Measurements from ENCODE around the gene DPP10.

DNA sequence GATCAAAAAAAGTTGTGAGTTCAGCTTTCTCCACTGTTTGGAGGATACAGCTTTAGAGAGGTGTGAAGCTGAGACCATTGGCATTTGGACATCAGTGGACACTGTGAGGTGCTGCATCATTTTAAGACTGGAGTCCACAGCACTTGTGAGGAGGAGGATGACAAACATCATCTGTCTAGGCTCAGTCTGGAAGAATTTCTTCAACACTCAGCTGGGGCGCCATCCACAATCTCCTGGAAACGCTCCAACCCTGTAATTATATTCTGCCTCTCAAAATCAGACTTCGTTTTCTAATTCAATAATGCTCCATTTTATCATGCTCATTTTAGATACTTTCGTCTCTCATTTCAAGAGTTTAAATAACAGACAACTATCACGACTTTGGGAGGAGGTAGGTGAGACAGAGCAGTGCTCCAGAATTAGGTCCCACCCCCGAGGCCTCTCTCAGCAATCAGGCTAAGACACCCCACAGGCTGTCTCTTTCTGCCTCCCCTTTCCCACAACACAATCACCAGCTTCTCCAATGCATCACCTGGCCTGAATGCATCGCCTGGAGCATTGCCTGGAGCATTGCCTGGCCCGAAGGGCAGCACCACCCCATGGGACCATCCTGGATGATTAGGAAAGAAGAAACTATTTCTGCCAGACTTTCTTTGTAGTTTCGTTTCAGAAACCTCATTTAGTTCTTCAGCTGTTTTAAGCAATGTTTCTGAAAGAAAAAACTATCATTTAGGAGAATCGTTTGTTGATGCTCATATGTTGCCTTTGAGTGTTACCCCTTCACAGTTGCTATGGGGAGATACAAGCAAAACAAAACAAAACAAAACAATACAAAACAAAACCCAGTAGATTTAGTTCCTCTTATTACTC lies 37.0 kb upstream of the DPP10 start:
- TF ChIP-seq EGR1 (IDR thresholded peaks at IDR 0.05; ENCODE audit: low read depth in 2 of 2), result no peak
- TF ChIP-seq TAF1 (conservative IDR thresholded peaks at IDR 0.05), result no peak
- no peak for TF ChIP-seq CTCF (IDR thresholded peaks at IDR 0.05; ENCODE audit: low read depth, low read length, missing input control)
- TF ChIP-seq NR2F2 (IDR thresholded peaks at IDR 0.05), result no peak
- TF ChIP-seq RXRA (IDR thresholded peaks at IDR 0.05), result no peak
- no peak for TF ChIP-seq JUND (IDR thresholded peaks at IDR 0.05)
- TF ChIP-seq ATF3 (IDR thresholded peaks at IDR 0.05), result no peak
- no peak for TF ChIP-seq MAX (IDR thresholded peaks at IDR 0.05)
- no peak for TF ChIP-seq RAD21 (IDR thresholded peaks at IDR 0.05)
- TF ChIP-seq REST (IDR thresholded peaks at IDR 0.05), result no peak
- TF ChIP-seq GABPA (IDR thresholded peaks at IDR 0.05 in 1 of 2, conservative IDR thresholded peaks at IDR 0.05 in 1 of 2), result no peak
- no peak for TF ChIP-seq SP1 (IDR thresholded peaks at IDR 0.05)
- TF ChIP-seq HNF4G (IDR thresholded peaks at IDR 0.05), result no peak

All from liver (tissue), 3 donors.